ENCODE results near the gene BMP2K. TPM values are rescaled to one million over a fixed set of nuclear protein-coding genes. Genes with fewer than 3 reads are reported as not detected.

The BMP2K gene
- total and polyA plus RNA-seq, 2 of the 8 experiments (the other 6 are each of a cell fraction or from before 2014, with no cell fraction given): 15.6 to 24.1 TPM

DNA sequence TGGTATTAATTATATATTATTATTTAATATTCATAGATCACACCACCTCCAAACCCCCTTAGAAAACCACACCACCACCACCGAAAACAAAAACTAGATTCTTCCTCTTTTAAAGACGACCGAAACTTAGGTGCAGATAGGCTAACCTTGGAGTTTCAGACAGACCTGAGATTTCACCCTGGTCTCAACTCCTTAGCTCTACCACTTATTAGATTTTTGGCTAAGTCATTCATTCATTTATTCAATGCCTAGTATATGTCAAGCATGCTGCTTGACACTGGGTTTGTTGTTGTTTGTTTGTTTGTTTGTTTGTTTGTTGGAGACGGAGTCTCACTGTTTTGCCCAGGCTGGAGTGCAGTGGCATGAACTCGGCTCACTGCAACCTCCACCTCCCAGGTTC is 9.5 kb upstream of the BMP2K start:
- Histone ChIP-seq H4K8ac (ENCODE audit: extremely low read depth, insufficient read depth, low read length) (no peak overlapping the region), H2AK5ac (ENCODE audit: low read depth, low read length) (no peak overlapping the region), H3K4ac (replicated peaks; ENCODE audit: insufficient read length, low read depth, low read length) (no peak overlapping the region), H3K79me1 (ENCODE audit: low read depth, low read length) (no peaks in the 10 kb centered on the region), H2BK12ac (ENCODE audit: low read depth, low read length) (no peak overlapping the region), H3K27ac (ENCODE audit: low read depth, low read length) (no peak overlapping the region), H3K18ac (ENCODE audit: extremely low read depth, low read length) (no peak overlapping the region), H2AFZ (ENCODE audit: low read length) (no peak overlapping the region), H3K14ac (ENCODE audit: insufficient read length) (no peak overlapping the region), H2BK15ac (ENCODE audit: low read length) (no peak overlapping the region), H3K4me2 (ENCODE audit: insufficient read depth in 1 of 2, low read depth in 2 of 2, low read length in 2 of 2) (no peak overlapping the region), H2BK120ac (replicated peaks; ENCODE audit: low read depth, low read length) (no peak overlapping the region), H3K23me2 (ENCODE audit: low read depth, low read length) (no peaks in the 10 kb centered on the region; the same call in 1 of the 2 replicates), H3K9me3 (ENCODE audit: insufficient read depth in 2 of 2, low read depth in 1 of 2, low read length in 1 of 2) (no peaks in the 10 kb centered on the region), H3K27me3 (replicated peaks in 1 of 4; ENCODE audit: control insufficient read depth in 3 of 4, extremely low read depth in 1 of 4, insufficient read depth in 3 of 4, low read length in 3 of 4) (no peaks in the 10 kb centered on the region), H2BK20ac (ENCODE audit: low read length) (no peak overlapping the region), H3K36me3 (ENCODE audit: control insufficient read depth in 2 of 4, insufficient read depth in 4 of 4, low read length in 3 of 4) (no peaks in the 10 kb centered on the region), H4K5ac (ENCODE audit: insufficient read length, low read depth, low read length) (no peak overlapping the region), H2BK5ac (ENCODE audit: low read depth, low read length) (no peak overlapping the region), H3K23ac (ENCODE audit: insufficient read length) (no peak overlapping the region), H3K4me1 (replicated peaks in 1 of 4; ENCODE audit: control insufficient read depth in 3 of 4, insufficient read depth in 4 of 4, low read length in 3 of 4) (no peaks in the 10 kb centered on the region), H3K79me2 (ENCODE audit: control insufficient read depth in 1 of 2, insufficient read depth in 2 of 2, low read length in 2 of 2) (no peaks in the 10 kb centered on the region), H3K9ac (replicated peaks in 1 of 4; ENCODE audit: extremely low read depth in 1 of 4, low read depth in 3 of 4, low read length in 3 of 4) (no peak overlapping the region), H3K56ac (replicated peaks; ENCODE audit: insufficient read length, low read depth, low read length) (no peak overlapping the region), H3K4me3 (ENCODE audit: extremely low read depth in 1 of 4, insufficient read depth in 2 of 4, low read depth in 3 of 4, low read length in 4 of 4) (no peak overlapping the region), H4K91ac (replicated peaks; ENCODE audit: insufficient read length, low read length) (no peak overlapping the region), H4K20me1 (replicated peaks in 1 of 2; ENCODE audit: control insufficient read depth in 1 of 2, insufficient read depth in 2 of 2, low read length in 2 of 2) (no peaks in the 10 kb centered on the region)
- DNase-seq (ENCODE audit: low read depth in 1 of 2, low spot score in 2 of 2) (no peak), FAIRE-seq (no peak)
- ChIA-PET CTCF (ENCODE audit: partially characterized antibody) (interaction anchor here (1.3 kb wide), 1 partner anchor 29 kb away, joined by 4 read pairs; no protein-coding TSS in a partner anchor), POLR2A (ENCODE audit: partially characterized antibody) (no interaction called here)
- 98% methylated on average over 5 of the region's 5 CpGs; no CpG with 5 or more reads in 1 of the 2 experiments for WGBS, 2 experiments (ENCODE audit: extremely low coverage in 1 of 2, insufficient coverage in 1 of 2, insufficient read length in 1 of 2, insufficient replicate concordance in 2 of 2, low coverage in 1 of 2, low lambda C conversion rate in 2 of 2, missing lambda C conversion rate in 1 of 2)
- TF ChIP-seq KDM1A (IDR thresholded peaks at IDR 0.05; ENCODE audit: borderline replicate concordance, low read length) (no peak), JUN (IDR thresholded peaks at IDR 0.05; ENCODE audit: low read depth, low read length) (no peak), SP1 (IDR thresholded peaks at IDR 0.05; ENCODE audit: low read depth, low read length) (no peak), BACH1 (IDR thresholded peaks at IDR 0.05; ENCODE audit: low read length) (no peak), HDAC6 (IDR thresholded peaks at IDR 0.05; ENCODE audit: low read depth, low read length) (no peak), CHD2 (IDR thresholded peaks at IDR 0.05; ENCODE audit: low read length) (no peak), ASH2L (IDR thresholded peaks at IDR 0.05; ENCODE audit: low read length) (no peak)
